CMK (cell line): ENCODE measurements around the gene MFN2.

Source experiments
- DNase-seq: peaks from one replicate; pipeline ENCODE4 v3.0.0-alpha.2; 2010; ENCODE audit warnings: low read depth

The MFN2 gene

GRCh38 chr1:11960715-11961114 lies 19.5 kb upstream of the MFN2 start:
- no peak for DNase-seq

- no peak for DNase-seq
Measured at GRCh38 chr1:11961230-11961629, 19.0 kb upstream of the MFN2 start.

- no peak for DNase-seq
Measured at GRCh38 chr1:11963622-11964021, 16.6 kb upstream of the MFN2 start.

GRCh38 chr1:11964656-11965055 lies 15.6 kb upstream of the MFN2 start:
- no peak for DNase-seq

GRCh38 chr1:11967028-11967547 lies 13.2 kb upstream of the MFN2 start:
- DNase-seq, result no peak

- DNase-seq, result no peak
Measured at GRCh38 chr1:11970441-11971185, 9.6 kb upstream of the MFN2 start.

GRCh38 chr1:11977625-11978024 lies 2.6 kb upstream of the MFN2 start:
- DNase-seq, result no peak

- DNase-seq, result no peak
Measured at GRCh38 chr1:11978301-11978700, 1.9 kb upstream of the MFN2 start.

GRCh38 chr1:11979028-11979850 lies 1.0 kb upstream of the MFN2 start:
- DNase-seq, result no peak

GRCh38 chr1:11980676-11980972 lies 380 bp downstream of the MFN2 start:
- no peak for DNase-seq

- DNase-seq, result no peak
Measured at GRCh38 chr1:11981378-11982009, 1.2 kb downstream of the MFN2 start.

GRCh38 chr1:11982010-11982392 lies 1.8 kb downstream of the MFN2 start:
- DNase-seq, result no peak

- DNase-seq, result no peak
Measured at GRCh38 chr1:11984121-11984520, 3.9 kb downstream of the MFN2 start.

- DNase-seq, result no peak
Measured at GRCh38 chr1:11984576-11984975, 4.3 kb downstream of the MFN2 start.

- DNase-seq, result no peak
Measured at GRCh38 chr1:11985171-11985570, 4.9 kb downstream of the MFN2 start.

GRCh38 chr1:11985851-11986250 lies 5.6 kb downstream of the MFN2 start:
- DNase-seq, result no peak

GRCh38 chr1:11989669-11990068 lies 9.4 kb downstream of the MFN2 start:
- DNase-seq, result no peak

- DNase-seq, result no peak
Measured at GRCh38 chr1:11990303-11991032, 10.2 kb downstream of the MFN2 start.

GRCh38 chr1:11991969-11992676 lies 11.9 kb downstream of the MFN2 start:
- no peak for DNase-seq

- DNase-seq, result no peak
Measured at GRCh38 chr1:11997081-11997850, 17.0 kb downstream of the MFN2 start.

GRCh38 chr1:11998636-11999035 lies 18.4 kb downstream of the MFN2 start:
- DNase-seq, result no peak
